ENCODE results near the gene PRICKLE3.

The PRICKLE3 gene

GRCh38 chrX:49188468-49189076 is 2.4 kb upstream of the PRICKLE3 start:
- H3K27me3 ChIP-seq (ENCODE audit: low read depth, low read length): no peaks in the 10 kb centered on the region
- H4K20me1 ChIP-seq (ENCODE audit: insufficient read depth, low read length): no peaks in the 10 kb centered on the region
- TF ChIP-seq EZH2phosphoT487 (IDR thresholded peaks at IDR 0.05; ENCODE audit: low read depth) (no peak), CTCF (IDR thresholded peaks at IDR 0.05; ENCODE audit: low read depth, low read length) (no peak)
- H3K36me3 ChIP-seq (replicated peaks; ENCODE audit: low read depth, low read length): peaks cover 5% of the 10 kb centered on the region
- peaks cover 18% of the 10 kb centered on the region; the same call in 1 of the 2 replicates for H3K4me1 ChIP-seq (ENCODE audit: low read length)
- H3K79me2 ChIP-seq (ENCODE audit: low read length): peaks cover 9% of the 10 kb centered on the region
- H3K9me3 ChIP-seq (ENCODE audit: insufficient read depth, low read length): no peaks in the 10 kb centered on the region
- no peak overlapping the region for H3K9ac ChIP-seq (ENCODE audit: low read length)
- no peak overlapping the region for H3K27ac ChIP-seq (ENCODE audit: low read length)
- H2AFZ ChIP-seq (ENCODE audit: low read depth, low read length): no peak overlapping the region
- H3K4me3 ChIP-seq (ENCODE audit: low read length): no peak overlapping the region
- H3K4me2 ChIP-seq (ENCODE audit: low read length): no peak overlapping the region

GRCh38 chrX:49187526-49187925 is 1.4 kb upstream of the PRICKLE3 start:
- no peaks in the 10 kb centered on the region for H3K9me3 ChIP-seq (ENCODE audit: insufficient read depth, low read length)
- no peak overlapping the region for H3K9ac ChIP-seq (ENCODE audit: low read length)
- peaks cover 16% of the 10 kb centered on the region; the same call in 1 of the 2 replicates for H3K4me1 ChIP-seq (ENCODE audit: low read length)
- H3K36me3 ChIP-seq (replicated peaks; ENCODE audit: low read depth, low read length): peaks cover 8% of the 10 kb centered on the region
- H3K27ac ChIP-seq (ENCODE audit: low read length): no peak overlapping the region
- no peak for TF ChIP-seq EZH2phosphoT487 (IDR thresholded peaks at IDR 0.05; ENCODE audit: low read depth)
- TF ChIP-seq CTCF (IDR thresholded peaks at IDR 0.05; ENCODE audit: low read depth, low read length): no peak
- H3K27me3 ChIP-seq (ENCODE audit: low read depth, low read length): no peaks in the 10 kb centered on the region
- no peak overlapping the region for H3K4me2 ChIP-seq (ENCODE audit: low read length)
- H3K79me2 ChIP-seq (ENCODE audit: low read length): peaks cover 9% of the 10 kb centered on the region
- H2AFZ ChIP-seq (ENCODE audit: low read depth, low read length): no peak overlapping the region
- H3K4me3 ChIP-seq (ENCODE audit: low read length): no peak overlapping the region
- H4K20me1 ChIP-seq (ENCODE audit: insufficient read depth, low read length): no peaks in the 10 kb centered on the region

- peaks cover 11% of the 10 kb centered on the region for H3K36me3 ChIP-seq (replicated peaks; ENCODE audit: low read depth, low read length)
- no peak overlapping the region for H3K9ac ChIP-seq (ENCODE audit: low read length)
- peak overlapping the region; percentile 99 for H3K4me2 ChIP-seq (ENCODE audit: low read length)
- no peaks in the 10 kb centered on the region for H4K20me1 ChIP-seq (ENCODE audit: insufficient read depth, low read length)
- peak overlapping the region; percentile 100; the same call in 1 of the 2 replicates for H3K4me3 ChIP-seq (ENCODE audit: low read length)
- peaks cover 14% of the 10 kb centered on the region; the same call in 1 of the 2 replicates for H3K4me1 ChIP-seq (ENCODE audit: low read length)
- peaks cover 9% of the 10 kb centered on the region for H3K79me2 ChIP-seq (ENCODE audit: low read length)
- no peaks in the 10 kb centered on the region for H3K9me3 ChIP-seq (ENCODE audit: insufficient read depth, low read length)
- TF ChIP-seq CTCF (IDR thresholded peaks at IDR 0.05; ENCODE audit: low read depth, low read length): no peak
- TF ChIP-seq EZH2phosphoT487 (IDR thresholded peaks at IDR 0.05; ENCODE audit: low read depth): no peak
- H3K27me3 ChIP-seq (ENCODE audit: low read depth, low read length): no peaks in the 10 kb centered on the region
- H2AFZ ChIP-seq (ENCODE audit: low read depth, low read length): no peak overlapping the region
- no peak overlapping the region for H3K27ac ChIP-seq (ENCODE audit: low read length)
Observed at GRCh38 chrX:49187028-49187394, 838 bp upstream of the PRICKLE3 start.

GRCh38 chrX:49184294-49185281 is 1.6 kb downstream of the PRICKLE3 start:
- no peaks in the 10 kb centered on the region for H4K20me1 ChIP-seq (ENCODE audit: insufficient read depth, low read length)
- peaks cover 11% of the 10 kb centered on the region for H3K36me3 ChIP-seq (replicated peaks; ENCODE audit: low read depth, low read length)
- H3K9me3 ChIP-seq (ENCODE audit: insufficient read depth, low read length): no peaks in the 10 kb centered on the region
- no peaks in the 10 kb centered on the region for H3K27me3 ChIP-seq (ENCODE audit: low read depth, low read length)
- H3K4me2 ChIP-seq (ENCODE audit: low read length): peak overlapping the region; percentile 99
- TF ChIP-seq EZH2phosphoT487 (IDR thresholded peaks at IDR 0.05; ENCODE audit: low read depth) (no peak), CTCF (IDR thresholded peaks at IDR 0.05; ENCODE audit: low read depth, low read length) (no peak)
- peaks cover 9% of the 10 kb centered on the region for H3K79me2 ChIP-seq (ENCODE audit: low read length)
- H2AFZ ChIP-seq (ENCODE audit: low read depth, low read length): no peak overlapping the region
- H3K4me3 ChIP-seq (ENCODE audit: low read length): peak overlapping the region; percentile 100
- peak overlapping the region; percentile 92 for H3K9ac ChIP-seq (ENCODE audit: low read length)
- peak overlapping the region; percentile 42 for H3K27ac ChIP-seq (ENCODE audit: low read length)
- H3K4me1 ChIP-seq (ENCODE audit: low read length): peaks cover 8% of the 10 kb centered on the region; the same call in 1 of the 2 replicates

Measured in OCI-LY3 (cell line).